ENCODE data around the gene CSRP2.

The CSRP2 gene

DNA sequence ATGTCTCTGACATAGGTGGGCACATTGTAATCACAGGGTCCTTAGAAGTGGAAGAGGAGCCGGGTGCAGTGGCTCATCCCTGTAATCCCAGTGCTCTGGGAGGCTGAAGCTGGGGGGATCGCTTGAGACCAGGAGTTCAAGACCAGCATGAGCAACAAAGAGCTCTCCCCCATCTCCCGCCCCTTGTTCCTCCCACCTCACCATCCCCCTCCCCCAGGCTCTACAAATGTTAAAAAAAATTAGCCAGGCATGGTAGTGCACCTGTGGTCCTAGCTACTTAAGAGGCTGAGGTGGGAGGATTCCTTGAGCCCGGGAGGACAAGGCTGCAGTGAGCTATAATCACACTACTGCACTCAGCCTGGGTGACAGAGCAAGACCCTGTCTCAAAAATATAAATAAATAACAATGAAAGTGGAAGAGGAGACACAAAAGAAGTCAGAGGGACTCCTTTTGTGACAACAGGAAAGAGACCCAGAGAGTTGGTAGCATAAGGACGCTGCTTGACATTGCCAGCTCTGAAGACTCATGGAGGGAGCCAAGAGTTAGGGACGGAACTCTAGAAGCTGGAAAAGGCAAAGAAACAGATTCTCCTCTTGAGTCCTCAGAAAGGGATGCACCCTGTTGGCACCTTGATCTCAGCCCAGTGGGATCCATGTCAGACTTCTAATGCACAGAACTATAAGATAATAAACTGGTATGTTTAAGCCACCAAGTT is 29.6 kb upstream of the CSRP2 start:
- TF ChIP-seq, protein P1, sequence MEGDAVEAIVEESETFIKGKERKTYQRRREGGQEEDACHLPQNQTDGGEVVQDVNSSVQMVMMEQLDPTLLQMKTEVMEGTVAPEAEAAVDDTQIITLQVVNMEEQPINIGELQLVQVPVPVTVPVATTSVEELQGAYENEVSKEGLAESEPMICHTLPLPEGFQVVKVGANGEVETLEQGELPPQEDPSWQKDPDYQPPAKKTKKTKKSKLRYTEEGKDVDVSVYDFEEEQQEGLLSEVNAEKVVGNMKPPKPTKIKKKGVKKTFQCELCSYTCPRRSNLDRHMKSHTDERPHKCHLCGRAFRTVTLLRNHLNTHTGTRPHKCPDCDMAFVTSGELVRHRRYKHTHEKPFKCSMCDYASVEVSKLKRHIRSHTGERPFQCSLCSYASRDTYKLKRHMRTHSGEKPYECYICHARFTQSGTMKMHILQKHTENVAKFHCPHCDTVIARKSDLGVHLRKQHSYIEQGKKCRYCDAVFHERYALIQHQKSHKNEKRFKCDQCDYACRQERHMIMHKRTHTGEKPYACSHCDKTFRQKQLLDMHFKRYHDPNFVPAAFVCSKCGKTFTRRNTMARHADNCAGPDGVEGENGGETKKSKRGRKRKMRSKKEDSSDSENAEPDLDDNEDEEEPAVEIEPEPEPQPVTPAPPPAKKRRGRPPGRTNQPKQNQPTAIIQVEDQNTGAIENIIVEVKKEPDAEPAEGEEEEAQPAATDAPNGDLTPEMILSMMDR (IDR thresholded peaks at IDR 0.05; ENCODE audit: low read length, missing control alignments), result no peak
- no peak for DNase-seq (ENCODE audit: low read depth)

GRCh38 chr12:76901628-76902380 is 23.0 kb upstream of the CSRP2 start:
- DNase-seq (ENCODE audit: low read depth), result no peak
- H3K4me3 ChIP-seq (replicated peaks; ENCODE audit: low read depth, low read length), result no peak overlapping the region
- TF ChIP-seq, protein P1 (IDR thresholded peaks at IDR 0.05; ENCODE audit: low read length, missing control alignments), result no peak

More for the DNA sequence above, 29.6 kb upstream of the CSRP2 start:
- no peak overlapping the region for H3K4me3 ChIP-seq (replicated peaks; ENCODE audit: low read depth, low read length)

DNA sequence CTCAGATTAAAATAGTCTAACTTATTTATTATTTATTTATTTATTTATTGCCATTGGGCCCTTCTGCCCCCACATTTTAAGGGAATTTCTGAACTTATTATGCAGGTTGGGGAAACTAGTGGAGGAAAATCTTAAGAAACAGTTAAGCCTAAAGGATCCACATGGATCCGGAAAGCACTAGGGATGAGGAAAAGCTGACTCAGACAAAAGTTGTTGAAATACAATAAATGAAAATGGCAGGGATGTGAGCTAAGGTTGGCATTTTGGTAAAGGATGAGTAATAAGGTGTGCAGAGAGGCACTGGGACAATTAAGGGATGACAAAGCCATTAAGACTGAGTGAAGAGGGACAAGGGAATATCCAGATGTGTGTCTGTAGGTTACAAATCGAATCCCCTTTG is 20.7 kb upstream of the CSRP2 start:
- H3K4me3 ChIP-seq (replicated peaks; ENCODE audit: low read depth, low read length), result no peak overlapping the region
- TF ChIP-seq, protein P1 (IDR thresholded peaks at IDR 0.05; ENCODE audit: low read length, missing control alignments), result no peak
- no peak for DNase-seq (ENCODE audit: low read depth)

DNA sequence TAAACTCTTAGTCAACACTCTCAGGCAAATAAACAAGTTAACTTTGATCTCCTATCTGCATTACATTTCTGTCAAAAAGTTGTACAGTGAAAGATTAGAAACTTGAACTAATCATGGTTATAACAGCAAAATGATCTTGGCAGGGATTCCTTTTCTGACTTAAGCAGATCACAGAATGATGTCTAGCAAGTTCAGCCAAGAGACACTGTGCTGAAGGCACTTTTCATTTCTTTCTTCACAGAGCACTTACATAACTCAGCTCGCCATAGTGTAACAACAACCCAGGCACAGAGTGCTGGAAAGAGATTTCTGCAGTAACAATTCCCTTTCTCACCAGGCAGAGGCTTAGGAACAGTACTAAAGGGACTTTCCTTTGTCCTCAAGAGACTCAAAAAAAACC is 19.6 kb upstream of the CSRP2 start:
- H3K4me3 ChIP-seq (replicated peaks; ENCODE audit: low read depth, low read length), result no peak overlapping the region
- TF ChIP-seq, protein P1 (IDR thresholded peaks at IDR 0.05; ENCODE audit: low read length, missing control alignments), result no peak

GRCh38 chr12:76896274-76896673 is 17.5 kb upstream of the CSRP2 start:
- TF ChIP-seq, protein P1 (IDR thresholded peaks at IDR 0.05; ENCODE audit: low read length, missing control alignments), result no peak
- H3K4me3 ChIP-seq (replicated peaks; ENCODE audit: low read depth, low read length), result no peak overlapping the region
- DNase-seq (ENCODE audit: low read depth), result no peak

More for the DNA sequence above, 19.6 kb upstream of the CSRP2 start:
- no peak for DNase-seq (ENCODE audit: low read depth)

DNA sequence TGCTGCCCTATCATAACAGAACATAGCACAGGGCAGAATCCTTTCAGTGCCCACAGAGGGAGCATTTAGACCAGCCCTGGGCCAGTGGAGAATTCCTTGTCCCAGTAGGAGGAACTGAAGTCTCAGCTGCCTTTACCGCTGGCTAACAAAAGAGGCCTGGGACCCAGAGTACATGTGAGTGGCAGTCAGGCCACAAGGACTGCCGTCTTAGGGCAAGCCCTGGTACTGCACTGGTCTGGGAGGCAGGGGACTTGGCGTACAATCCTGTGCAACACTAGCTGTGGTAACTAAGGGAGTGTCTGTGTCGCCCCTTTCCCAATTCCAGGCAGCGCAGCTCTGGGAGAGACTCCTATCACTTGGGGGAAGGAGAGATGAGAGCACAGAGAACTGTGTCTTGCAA is 17.0 kb upstream of the CSRP2 start:
- TF ChIP-seq, protein P1 (IDR thresholded peaks at IDR 0.05; ENCODE audit: low read length, missing control alignments), result no peak
- DNase-seq (ENCODE audit: low read depth), result no peak
- no peak overlapping the region for H3K4me3 ChIP-seq (replicated peaks; ENCODE audit: low read depth, low read length)

Data from fibroblast of pulmonary artery (primary cell).